HEK293 (cell line): ENCODE measurements around the gene CDK5R2.

ENCODE experiments used
- CTCF ChIA-PET: fragments of 350-600 bp; formaldehyde crosslinking; extraction: SDS; loops from one replicate; lab custom pipeline; 2021; ENCODE audit warnings: antibody characterized with exemption; lab: Yijun Ruan, JAX
- POLR2A ChIA-PET: fragments of 300-600 bp; formaldehyde crosslinking; extraction: SDS; loops from one replicate; lab custom pipeline; 2020; ENCODE audit warnings: antibody characterized with exemption, inconsistent platforms; lab: Yijun Ruan, JAX
- H3K27ac ChIP-seq: fragments of 200-500 bp; sonication (Bioruptor generic); 2 replicates; pipeline ENCODE4 v1.5.1; 2014; ENCODE audit warnings: low read depth, low read length, control low read depth, inconsistent platforms; ENCODE audit errors: extremely low read depth
- H3K36me3 ChIP-seq, 2 experiments: fragments of 200-500 bp in 1 of 2; sonication (Bioruptor generic) in 1 of 2; 1 replicate in 1 of 2; 2 replicates in 1 of 2; pipeline ENCODE4 v1.5.1; 2014 to 2017; ENCODE audit warnings: inconsistent platforms in 2 of 2, low read length in 2 of 2; ENCODE audit not compliant: control insufficient read depth in 2 of 2, insufficient read depth in 1 of 2
- H3K4me1 ChIP-seq: fragments of 200-500 bp; sonication (Bioruptor generic); 2 replicates; pipeline ENCODE4 v1.5.1; 2014; ENCODE audit warnings: mild to moderate bottlenecking, low read length, inconsistent platforms; ENCODE audit not compliant: control insufficient read depth, insufficient read depth
- H3K4me3 ChIP-seq: 2 replicates; pipeline ENCODE4 v1.5.1; 2011; ENCODE audit warnings: low read depth, mild to moderate bottlenecking, control low read depth, low read length, moderate library complexity
- H3K9me3 ChIP-seq: fragments of 200-500 bp; sonication (Bioruptor generic); 2 replicates; pipeline ENCODE4 v1.5.1; 2014; ENCODE audit warnings: low read depth, low read length, inconsistent platforms; ENCODE audit not compliant: control insufficient read depth, insufficient read depth
- ATF2 ChIP-seq: fragments of 450-650 bp; formaldehyde crosslinking; IDR thresholded peaks from 2 replicates; pipeline ENCODE4 v1.5.1; 2016; ENCODE audit warnings: missing biosample characterization, missing genetic modification characterization, low read depth
- CTCF ChIP-seq: fragments of 450-650 bp; formaldehyde crosslinking; IDR thresholded peaks from 2 replicates; pipeline ENCODE4 v1.5.1; 2016; ENCODE audit warnings: missing biosample characterization, missing genetic modification characterization
- GLIS1 ChIP-seq: fragments of 450-650 bp; formaldehyde crosslinking; IDR thresholded peaks from 2 replicates; pipeline ENCODE4 v1.5.1; 2016; ENCODE audit warnings: missing biosample characterization, missing genetic modification characterization
- HOXA7 ChIP-seq: sonication (generic); formaldehyde crosslinking; IDR thresholded peaks from 2 replicates; pipeline ENCODE4 v1.8.1; 2022; ENCODE audit warnings: missing genetic modification reagents, borderline replicate concordance
- KLF17 ChIP-seq: fragments of 450-650 bp; formaldehyde crosslinking; IDR thresholded peaks from 2 replicates; pipeline ENCODE4 v1.5.1; 2016; ENCODE audit warnings: missing biosample characterization, missing genetic modification characterization
- SCRT1 ChIP-seq: fragments of 450-650 bp; formaldehyde crosslinking; IDR thresholded peaks from 2 replicates; pipeline ENCODE4 v1.5.1; 2016; ENCODE audit warnings: missing biosample characterization, missing genetic modification characterization, borderline replicate concordance
- SCRT2 ChIP-seq: fragments of 450-650 bp; formaldehyde crosslinking; IDR thresholded peaks from 2 replicates; pipeline ENCODE4 v1.5.1; 2016; ENCODE audit warnings: missing biosample characterization, missing genetic modification characterization
- ZIC2 ChIP-seq: fragments of 450-650 bp; formaldehyde crosslinking; IDR thresholded peaks from 2 replicates; pipeline ENCODE4 v1.5.1; 2016; ENCODE audit warnings: missing biosample characterization, missing genetic modification characterization
- ZNF362 ChIP-seq: fragments of 450-650 bp; formaldehyde crosslinking; IDR thresholded peaks from 2 replicates; pipeline ENCODE4 v1.5.1; 2016; ENCODE audit warnings: missing biosample characterization, missing genetic modification characterization
- ZNF473 ChIP-seq: fragments of 450-650 bp; formaldehyde crosslinking; IDR thresholded peaks from 2 replicates; pipeline ENCODE4 v1.5.1; 2017; ENCODE audit warnings: missing biosample characterization, missing genetic modification characterization
- ZNF521 ChIP-seq: fragments of 450-650 bp; formaldehyde crosslinking; IDR thresholded peaks from 2 replicates; pipeline ENCODE4 v1.5.1; 2017; ENCODE audit warnings: missing biosample characterization, mild to moderate bottlenecking, missing genetic modification characterization
- ZNF544 ChIP-seq: fragments of 450-650 bp; formaldehyde crosslinking; IDR thresholded peaks from 2 replicates; pipeline ENCODE4 v1.5.0; 2017; ENCODE audit warnings: missing biosample characterization, missing genetic modification characterization
- ZNF600 ChIP-seq: fragments of 450-650 bp; formaldehyde crosslinking; IDR thresholded peaks from 2 replicates; pipeline ENCODE4 v1.5.1; 2016; ENCODE audit warnings: missing biosample characterization, missing genetic modification characterization
- ZNF654 ChIP-seq: fragments of 450-650 bp; formaldehyde crosslinking; IDR thresholded peaks from 2 replicates; pipeline ENCODE4 v1.5.1; 2016; ENCODE audit warnings: low read depth, missing biosample characterization, missing genetic modification characterization
- ZNF692 ChIP-seq: fragments of 450-650 bp; formaldehyde crosslinking; IDR thresholded peaks from 2 replicates; pipeline ENCODE4 v1.5.1; 2016; ENCODE audit warnings: missing biosample characterization, missing genetic modification characterization
- ZNF837 ChIP-seq: fragments of 450-650 bp; formaldehyde crosslinking; IDR thresholded peaks from 2 replicates; pipeline ENCODE4 v1.5.1; 2016; ENCODE audit warnings: missing biosample characterization, missing genetic modification characterization
- ZSCAN23 ChIP-seq: fragments of 450-650 bp; formaldehyde crosslinking; IDR thresholded peaks from 2 replicates; pipeline ENCODE4 v1.5.1; 2016; ENCODE audit warnings: missing biosample characterization, missing genetic modification characterization
- ZSCAN30 ChIP-seq: fragments of 450-650 bp; IDR thresholded peaks from 2 replicates; pipeline ENCODE4 v1.5.1; 2018; ENCODE audit warnings: missing biosample characterization, mild to moderate bottlenecking, missing genetic modification characterization, moderate library complexity

CDK5R2 gene

GRCh38 chr2:219009294-219009693, 49.8 kb downstream of the CDK5R2 start:
- TF ChIP-seq ZNF521 (tag by site-specific recombination) (no peak), SCRT1 (tag by site-specific recombination) (peak; percentile 82), SCRT2 (tag by site-specific recombination) (peak; percentile 86)
- no peaks in the 10 kb centered on the region for H3K4me1 ChIP-seq
- H3K36me3 ChIP-seq, result no peaks in the 10 kb centered on the region
- CTCF ChIA-PET, result interaction anchor here (0.9 to 2.5 kb wide), 3 partner anchors 14 to 32 kb away, joined by 3 to 13 read pairs (median 3); no protein-coding TSS in a partner anchor
- no peak overlapping the region for H3K27ac ChIP-seq
- POLR2A ChIA-PET, result no interaction called here
- H3K9me3 ChIP-seq, result no peaks in the 10 kb centered on the region
- no peak overlapping the region for H3K4me3 ChIP-seq

GRCh38 chr2:219010162-219010756, 50.8 kb downstream of the CDK5R2 start:
- ChIA-PET CTCF (interaction anchor here (0.6 to 3.3 kb wide), 16 partner anchors 8 to 602 kb away, joined by 3 to 17 read pairs (median 4); no protein-coding TSS in a partner anchor), POLR2A (no interaction called here)
- TF ChIP-seq ZSCAN23 (tag by site-specific recombination), result no peak
- TF ChIP-seq KLF17 (tag by site-specific recombination), result no peak
- no peak for TF ChIP-seq ZNF692 (tag by site-specific recombination)
- no peak for TF ChIP-seq HOXA7
- TF ChIP-seq CTCF (tag by site-specific recombination), result peak; percentile 79
- peak; percentile 53 for TF ChIP-seq ZNF654 (tag by site-specific recombination)
- TF ChIP-seq ZSCAN30, result no peak
- TF ChIP-seq ZNF837 (tag by site-specific recombination), result no peak
- 0 out of 2 replicates have a peak, but pooled peaks have one; percentile 11 for TF ChIP-seq ZNF600 (tag by site-specific recombination)
- Histone ChIP-seq H3K36me3 (no peaks in the 10 kb centered on the region), H3K4me3 (no peak overlapping the region), H3K27ac (no peak overlapping the region), H3K9me3 (no peaks in the 10 kb centered on the region), H3K4me1 (no peaks in the 10 kb centered on the region)

- Histone ChIP-seq H3K27ac (no peak overlapping the region), H3K36me3 (no peaks in the 10 kb centered on the region), H3K9me3 (no peaks in the 10 kb centered on the region), H3K4me3 (no peak overlapping the region), H3K4me1 (no peaks in the 10 kb centered on the region)
- TF ChIP-seq GLIS1 (peak; percentile 81), ZNF362 (tag by site-specific recombination) (peak; percentile 49; the same call in 1 of the 2 replicates), ATF2 (tag by site-specific recombination) (peak; percentile 77), ZIC2 (tag by site-specific recombination) (peak; percentile 90), ZNF473 (tag by site-specific recombination) (no peak), ZNF544 (tag by site-specific recombination) (no peak)
- ChIA-PET POLR2A (no interaction called here), CTCF (interaction anchor here (0.6 to 3.3 kb wide), 18 partner anchors 8 to 514 kb away, joined by 3 to 17 read pairs (median 4); no protein-coding TSS in a partner anchor)
Observed at GRCh38 chr2:219010873-219011272, 51.4 kb downstream of the CDK5R2 start.
